NOMO-1 treated with DMSO at 0.1 percent for 48 hours (cell line): ENCODE data around the gene CD19.
"Not testable (repeated sequence)": the region's sequence is repeated elsewhere in the genome, so short reads cannot be mapped to it uniquely, and the experiment has no call there.

Experiments used
- DNase-seq: peaks from one replicate; lab custom pipeline; 2025; ENCODE audit not compliant: unreplicated experiment; lab: John Stamatoyannopoulos, UW

Gene CD19

DNA sequence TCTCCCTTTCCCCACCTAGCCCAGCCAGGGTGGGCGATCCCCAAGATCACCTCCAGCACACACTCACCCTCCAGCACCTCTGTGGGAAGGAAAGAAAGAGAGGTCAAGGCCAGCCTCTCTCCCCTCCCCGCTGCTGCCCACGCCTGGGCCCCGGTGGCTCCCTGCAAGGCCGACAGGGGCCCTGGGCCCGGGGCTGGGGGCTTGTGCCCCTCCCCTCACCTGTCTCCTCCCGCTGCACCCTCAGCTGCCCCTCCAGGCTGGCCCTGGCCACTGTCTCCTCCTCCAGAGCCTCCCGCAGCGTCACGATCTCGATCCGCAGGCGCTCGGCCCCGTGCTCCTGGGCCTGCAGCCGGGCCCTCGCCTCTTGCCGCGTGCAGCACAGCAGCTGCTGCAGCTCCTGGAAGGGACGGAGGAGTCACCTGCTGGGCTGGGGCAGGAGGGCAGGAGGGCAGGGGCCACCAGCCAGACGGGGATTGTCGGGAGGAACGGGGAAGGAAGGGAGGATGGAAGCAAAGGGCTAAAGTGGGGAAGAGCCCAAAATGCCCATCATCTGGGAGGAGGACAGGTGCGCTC, 25.9 kb upstream of the CD19 start:
- DNase-seq, result no peak

DNA sequence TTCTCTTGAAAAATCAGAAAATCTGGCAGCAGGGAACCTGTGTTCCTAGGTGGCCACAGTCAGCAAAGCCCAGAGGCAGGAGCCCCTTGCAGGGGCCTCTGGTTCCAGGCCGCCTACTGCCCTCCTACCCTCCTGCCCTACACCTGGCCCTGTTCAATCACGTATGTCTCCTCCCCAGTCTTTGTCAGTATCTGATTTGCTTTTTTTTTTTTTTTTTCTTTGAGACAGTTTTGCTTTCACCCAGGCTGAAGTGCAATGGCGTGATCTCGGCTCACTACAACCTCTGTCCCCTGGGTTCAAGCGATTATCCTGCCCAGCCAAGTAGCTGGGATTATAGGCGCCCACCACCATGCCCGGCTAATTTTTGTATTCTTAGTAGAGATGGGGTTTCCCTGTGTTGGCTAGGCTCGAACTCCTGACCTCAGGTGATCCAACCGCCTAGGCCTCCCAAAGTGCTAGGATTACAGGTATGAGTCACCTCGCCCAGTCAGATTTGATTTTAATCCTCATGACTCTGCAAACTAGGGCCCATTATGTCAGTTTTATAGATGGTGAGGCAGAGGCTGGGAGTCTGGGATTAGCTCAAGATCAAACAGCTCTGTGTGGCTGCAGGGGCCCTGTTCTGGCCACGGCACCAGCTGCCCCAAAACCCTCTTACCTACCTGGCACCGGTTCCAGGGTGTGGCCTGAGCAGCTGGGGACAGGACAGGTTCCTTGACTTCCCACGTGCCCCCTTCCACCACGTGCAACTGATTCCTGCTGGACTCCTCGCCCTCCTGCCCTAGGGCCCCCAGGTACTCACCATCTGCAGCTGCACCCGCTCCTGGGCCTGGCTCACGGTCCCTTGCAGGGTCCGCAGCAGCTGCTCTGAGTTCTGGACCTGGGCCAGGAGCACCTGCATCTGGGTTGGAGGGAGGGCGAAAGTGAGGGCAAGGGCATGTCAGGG, 21.4 kb upstream of the CD19 start:
- DNase-seq, result no peak

- DNase-seq, result no peak
These were observed 19.2 kb upstream of the CD19 start for GRCh38 chr16:28912558-28912957.

- DNase-seq, result no peak
These were observed 17.6 kb upstream of the CD19 start for GRCh38 chr16:28913946-28914724.

GRCh38 chr16:28915181-28915580, 16.6 kb upstream of the CD19 start:
- no peak for DNase-seq

DNA sequence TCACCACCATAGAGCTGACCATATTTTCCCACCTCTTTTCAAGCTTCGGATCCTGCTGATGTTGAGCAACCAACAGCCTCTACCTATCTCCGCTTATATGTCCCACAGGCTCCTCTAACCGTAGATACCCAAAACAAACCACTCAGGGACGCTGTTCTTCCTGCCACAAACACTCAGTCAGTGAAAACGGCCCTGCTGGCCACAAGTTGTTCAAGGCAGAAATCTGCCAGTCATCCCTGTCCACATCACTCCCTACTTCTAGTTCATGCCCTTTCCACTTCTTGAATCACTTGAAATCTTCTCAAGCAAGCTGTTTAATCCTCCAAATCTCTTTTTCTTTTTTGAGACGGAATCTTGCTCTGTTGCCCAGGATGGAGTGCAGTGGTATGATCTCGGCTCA, 14.7 kb upstream of the CD19 start:
- DNase-seq, result no peak

- no peak for DNase-seq
These were observed 13.1 kb upstream of the CD19 start for GRCh38 chr16:28918698-28919097.

DNA sequence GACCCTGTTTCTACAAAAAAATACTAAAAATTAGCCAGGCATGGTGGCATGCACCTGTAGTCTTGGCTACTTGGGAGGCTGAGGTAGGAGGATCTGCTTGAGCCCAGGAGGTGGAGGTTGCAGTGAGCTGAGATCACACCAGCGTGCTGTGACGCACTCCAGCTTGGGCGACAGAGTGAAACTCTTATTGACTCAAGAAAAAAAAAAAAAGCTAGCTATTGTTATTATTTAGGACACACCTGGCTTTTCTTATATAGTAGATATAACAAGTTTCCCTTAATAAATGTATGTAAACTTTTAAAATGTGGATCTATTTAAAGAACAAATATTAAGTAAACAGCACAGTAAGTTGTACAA, 8.6 kb upstream of the CD19 start:
- DNase-seq, result no peak

- DNase-seq, result peak; percentile 88
These were observed 7.9 kb upstream of the CD19 start for GRCh38 chr16:28923652-28924398.

GRCh38 chr16:28924399-28924761, 7.4 kb upstream of the CD19 start:
- no peak for DNase-seq

DNA sequence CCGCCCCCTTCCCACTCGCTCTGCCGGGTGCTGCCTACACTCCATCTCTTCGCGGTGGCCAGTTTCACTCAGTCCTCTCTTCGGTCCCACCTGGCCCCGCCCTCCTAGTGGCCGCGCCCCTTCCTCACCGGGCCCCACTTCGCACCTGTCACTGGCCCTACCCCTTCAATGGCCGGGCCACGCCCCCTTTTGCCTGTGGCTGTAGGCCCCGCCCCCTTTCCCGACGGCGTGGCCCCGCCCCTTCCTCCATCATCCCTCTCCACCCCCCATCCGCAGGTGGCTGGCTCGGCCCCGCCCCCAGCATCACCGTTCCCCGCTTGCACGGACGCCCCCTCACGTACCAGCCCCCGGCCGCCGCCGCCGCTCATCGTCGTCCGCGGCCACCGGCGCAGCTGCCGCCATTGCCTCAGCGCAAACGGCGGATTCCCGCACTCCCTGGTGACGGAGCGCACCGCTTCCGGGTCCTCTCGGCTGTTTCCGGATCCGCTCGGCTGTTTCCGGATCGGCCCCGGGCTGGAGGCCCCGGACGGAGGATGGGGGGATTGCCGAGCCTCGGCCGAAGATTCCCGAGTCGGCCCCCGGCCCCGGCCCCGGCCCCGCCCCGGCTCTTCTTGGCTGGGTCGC, 6.9 kb upstream of the CD19 start, which contains the start of gene RABEP2:
RABEP2 (minus strand) TSS at position 477 of the 624 bp plus-strand sequence; CDS start at position 402, 75 bp downstream.
- DNase-seq, result peak; percentile 89

DNA sequence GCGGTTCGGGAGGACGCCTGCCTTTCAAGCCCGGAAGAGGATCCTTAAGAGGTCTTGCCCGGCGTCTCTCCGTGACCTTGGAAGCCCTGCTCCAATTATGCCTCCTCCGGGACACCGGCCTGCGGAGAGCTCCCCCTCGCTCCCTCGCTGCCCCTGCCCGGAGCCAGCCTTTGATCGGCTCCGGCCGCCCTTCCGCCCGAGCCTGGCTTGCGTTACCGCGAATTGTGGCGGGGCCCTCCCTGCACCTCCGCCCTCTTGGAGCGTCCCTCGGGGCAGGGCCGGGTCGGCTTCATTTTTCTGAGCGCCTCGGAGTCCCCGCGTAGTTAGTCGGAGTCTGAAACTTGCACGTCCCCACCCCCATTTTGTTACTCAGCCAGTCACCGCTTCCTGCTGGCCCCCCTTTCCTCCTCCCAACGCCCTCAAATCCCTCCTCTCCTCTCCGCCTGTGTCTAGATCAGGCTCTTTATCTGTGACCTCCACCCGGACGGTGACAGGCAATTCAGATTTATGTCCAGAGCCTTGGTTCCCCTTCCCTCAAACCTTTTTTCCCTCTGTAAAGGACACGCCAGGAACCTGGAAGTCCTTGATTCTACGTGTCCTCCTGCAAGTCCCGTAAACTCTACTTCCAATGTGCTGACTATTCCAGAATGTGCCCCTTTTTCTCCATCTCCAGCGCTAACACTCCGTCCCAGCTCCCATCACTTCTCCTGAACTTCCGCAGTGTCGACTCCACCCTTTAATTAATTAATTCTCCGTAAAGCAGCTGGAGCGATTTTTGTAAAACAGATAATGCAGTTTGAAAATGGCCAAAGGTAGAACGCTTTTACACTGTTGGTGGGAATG, 6.2 kb upstream of the CD19 start:
- DNase-seq, result peak; percentile 82

DNA sequence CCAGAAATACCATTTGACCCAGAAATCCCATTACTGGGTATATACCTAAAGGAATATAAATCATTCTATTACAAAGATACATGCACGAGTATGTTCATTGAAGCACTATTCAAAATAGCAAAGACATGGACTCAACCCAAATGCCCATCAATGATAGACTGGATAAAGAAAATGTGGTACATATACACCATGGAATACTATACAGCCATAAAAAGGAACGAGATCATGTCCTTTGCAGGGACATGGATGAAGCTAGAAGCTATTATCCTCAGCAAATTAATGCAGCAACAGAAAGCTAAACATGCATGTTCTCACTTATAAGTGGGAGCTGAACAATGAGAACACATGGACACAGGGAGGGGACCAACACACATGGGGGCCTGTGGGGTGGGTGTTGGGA, 5.5 kb upstream of the CD19 start:
- DNase-seq, result not testable (repeated sequence)

- no peak for DNase-seq
These were observed 4.0 kb upstream of the CD19 start for GRCh38 chr16:28927815-28928214.

DNA sequence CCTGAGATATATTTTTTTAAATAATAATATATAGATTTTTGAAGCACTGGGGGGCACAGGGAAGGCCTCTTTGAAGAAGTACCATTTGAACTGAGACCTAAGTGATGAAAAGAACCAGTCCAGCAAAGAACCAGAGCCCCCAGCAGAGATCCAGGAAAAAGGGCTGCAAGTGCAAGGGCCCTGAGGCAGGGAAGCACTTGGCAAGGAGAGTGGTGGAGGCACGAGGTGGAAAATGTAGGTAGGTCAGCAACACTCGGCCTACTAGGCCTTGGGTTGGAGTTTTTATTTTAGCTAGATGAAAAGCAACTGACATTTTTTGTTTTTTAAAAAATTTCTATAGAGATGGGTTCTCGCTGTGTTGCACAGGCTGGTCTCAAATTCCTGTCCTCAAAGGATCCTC, 1.6 kb upstream of the CD19 start:
- no peak for DNase-seq

- DNase-seq, result no peak
These were observed 1.1 kb upstream of the CD19 start for GRCh38 chr16:28930652-28931051.

- DNase-seq, result no peak
These were observed 769 bp downstream of the CD19 start for GRCh38 chr16:28932339-28933141.

GRCh38 chr16:28933171-28933570, 1.4 kb downstream of the CD19 start:
- no peak for DNase-seq

- DNase-seq, result no peak
These were observed 3.6 kb downstream of the CD19 start for GRCh38 chr16:28935346-28935745.
